Mesendoderm (in vitro differentiated cells): ENCODE data around the gene SMAD9.
A peak's percentile ranks its signal among the peaks of the same experiment; 100 is the strongest.
"Not testable (repeated sequence)": the region's sequence is repeated elsewhere in the genome, so short reads cannot be mapped to it uniquely, and the experiment has no call there.

ENCODE experiments used
- DNase-seq: peaks from one replicate; pipeline ENCODE4 v3.0.0; 2013
- H2AK5ac ChIP-seq: 2 replicates; pipeline ENCODE4 v1.6.1; 2013; ENCODE audit warnings: low read length, inconsistent platforms
- H2BK120ac ChIP-seq: 2 replicates; pipeline ENCODE4 v1.6.1; 2013; ENCODE audit warnings: low read depth, mild to moderate bottlenecking, low read length, moderate library complexity, mixed read lengths
- H2BK15ac ChIP-seq: replicated peaks from 2 replicates; pipeline ENCODE4 v1.6.1; 2013; ENCODE audit warnings: low read depth, mild to moderate bottlenecking, moderate library complexity
- H2BK5ac ChIP-seq: 2 replicates; pipeline ENCODE4 v1.6.1; 2013; ENCODE audit warnings: low read length, inconsistent platforms
- H3K18ac ChIP-seq: 2 replicates; pipeline ENCODE4 v1.6.1; 2013; ENCODE audit warnings: mild to moderate bottlenecking, low read length, mixed read lengths
- H3K23ac ChIP-seq: one replicate; pipeline ENCODE4 v1.6.1; 2013; ENCODE audit warnings: low read length
- H3K27ac ChIP-seq: 2 replicates; pipeline ENCODE4 v1.5.1; 2013; ENCODE audit warnings: low read depth, mild to moderate bottlenecking, inconsistent platforms, low read length, moderate library complexity
- H3K27me3 ChIP-seq: 2 replicates; pipeline ENCODE4 v1.6.1; 2013; ENCODE audit warnings: low read length, control low read depth, mild to moderate bottlenecking, inconsistent platforms; ENCODE audit not compliant: insufficient read depth, poor library complexity
- H3K36me3 ChIP-seq: 2 replicates; pipeline ENCODE4 v1.6.1; 2013; ENCODE audit warnings: low read length, inconsistent platforms; ENCODE audit not compliant: control insufficient read depth, insufficient read depth
- H3K4ac ChIP-seq: one replicate; pipeline ENCODE4 v1.6.1; 2013; ENCODE audit warnings: low read depth, mild to moderate bottlenecking, low read length, moderate library complexity
- H3K4me1 ChIP-seq: 2 replicates; pipeline ENCODE4 v1.6.1; 2013; ENCODE audit warnings: low read depth, low read length, inconsistent platforms; ENCODE audit not compliant: control insufficient read depth
- H3K4me2 ChIP-seq: 2 replicates; pipeline ENCODE4 v1.6.1; 2013; ENCODE audit warnings: low read length
- H3K4me3 ChIP-seq: 2 replicates; pipeline ENCODE4 v1.5.1; 2013; ENCODE audit warnings: mild to moderate bottlenecking, low read length
- H3K56ac ChIP-seq: one replicate; pipeline ENCODE4 v1.6.1; 2013; ENCODE audit warnings: low read length
- H3K79me1 ChIP-seq: 2 replicates; pipeline ENCODE4 v1.6.1; 2013; ENCODE audit warnings: low read length, inconsistent platforms
- H3K79me2 ChIP-seq: 2 replicates; pipeline ENCODE4 v1.6.1; 2013; ENCODE audit warnings: mild to moderate bottlenecking, low read length; ENCODE audit not compliant: control insufficient read depth, insufficient read depth
- H3K9ac ChIP-seq: 2 replicates; pipeline ENCODE4 v1.6.1; 2013; ENCODE audit warnings: low read length, inconsistent platforms
- H4K5ac ChIP-seq: one replicate; pipeline ENCODE4 v1.6.1; 2013; ENCODE audit warnings: low read length
- H4K8ac ChIP-seq: one replicate; pipeline ENCODE4 v1.6.1; 2013; ENCODE audit warnings: low read depth, mild to moderate bottlenecking, control low read depth, low read length, moderate library complexity
- WGBS: extraction: QIAGEN DNeasy Blood & Tissue Kit; methylation state at CpG from one replicate; pipeline ENCODE4 v1.1.7; 2013; ENCODE audit warnings: low lambda C conversion rate, missing lambda C conversion rate; ENCODE audit not compliant: insufficient coverage; ENCODE audit errors: extremely low coverage; 5-methylcytosine and 5-hydroxymethylcytosine counted together

SMAD9 gene

DNA sequence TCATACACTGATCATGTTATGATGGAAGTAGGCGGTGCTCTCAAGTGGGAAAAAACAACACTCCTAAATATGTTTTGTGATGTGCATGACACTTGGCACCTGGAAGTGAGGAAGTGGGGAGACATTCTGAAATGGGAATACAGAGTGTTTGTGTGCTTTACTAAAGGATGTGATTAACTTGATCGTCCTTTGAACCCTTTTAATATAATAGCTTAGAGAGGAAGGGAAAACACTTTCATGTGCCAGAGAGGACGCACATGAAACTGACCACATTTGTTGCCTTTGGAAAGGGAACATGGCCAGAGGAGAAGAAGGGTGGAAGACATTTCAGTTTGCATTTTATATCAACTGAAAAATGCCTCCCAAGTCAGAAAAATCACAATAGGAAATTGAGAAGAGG lies 31.4 kb downstream of the SMAD9 start:
- H2BK15ac ChIP-seq: no peak overlapping the region
- H3K36me3 ChIP-seq: no peaks in the 10 kb centered on the region
- no peaks in the 10 kb centered on the region for H3K79me1 ChIP-seq
- peak overlapping the region; percentile 17 for H2BK5ac ChIP-seq
- no peak overlapping the region for H3K4me2 ChIP-seq
- H2BK120ac ChIP-seq: no peak overlapping the region
- no peak overlapping the region for H4K8ac ChIP-seq
- no peak overlapping the region for H4K5ac ChIP-seq
- no peaks in the 10 kb centered on the region for H3K79me2 ChIP-seq
- no peaks in the 10 kb centered on the region for H3K27me3 ChIP-seq
- no peak for DNase-seq
- H3K4me1 ChIP-seq: peaks cover 15% of the 10 kb centered on the region
- H3K9ac ChIP-seq: no peak overlapping the region
- no peak overlapping the region for H3K27ac ChIP-seq
- H3K56ac ChIP-seq: no peak overlapping the region
- no peak overlapping the region for H3K4me3 ChIP-seq
- H3K23ac ChIP-seq: no peak overlapping the region
- WGBS: no CpG with 5 or more reads among the region's 3 CpGs
- no peak overlapping the region for H2AK5ac ChIP-seq
- H3K4ac ChIP-seq: no peak overlapping the region
- H3K18ac ChIP-seq: no peak overlapping the region

DNA sequence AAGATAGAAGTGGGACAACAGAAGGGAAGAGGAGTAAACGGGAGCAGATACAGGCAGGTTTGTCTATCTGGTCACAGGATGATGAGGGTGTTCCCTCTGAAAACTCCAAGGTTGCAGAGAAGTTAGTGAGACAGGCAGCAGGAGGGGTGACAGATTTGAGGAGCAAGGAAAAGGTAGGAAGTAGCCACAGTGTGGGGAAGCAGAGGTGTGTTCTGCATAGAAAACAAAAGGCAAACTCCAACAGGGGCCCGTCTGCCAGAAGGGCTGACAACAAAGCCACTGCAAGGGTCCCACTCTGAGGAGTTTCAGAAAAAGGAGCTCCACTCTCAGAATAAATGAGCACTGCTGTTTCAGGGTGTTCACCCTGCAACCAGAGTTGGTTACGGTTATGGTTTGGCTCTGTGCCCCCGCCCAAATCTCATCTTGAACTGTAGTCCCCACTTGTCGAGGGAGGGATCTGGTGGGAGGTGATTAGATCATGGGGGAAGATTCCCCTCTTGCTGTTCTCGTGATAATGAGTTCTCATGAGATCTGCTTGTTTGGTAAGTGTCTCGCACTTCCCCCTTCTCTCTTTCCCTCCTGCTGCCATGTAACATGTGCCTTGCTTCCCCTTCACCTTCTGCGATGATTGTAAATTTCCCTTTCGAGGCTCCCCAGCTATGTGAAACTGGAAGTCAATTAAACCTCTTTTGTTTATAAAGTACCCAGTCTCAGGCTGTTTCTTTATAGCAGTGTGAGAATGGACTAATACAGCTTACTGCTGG lies 32.1 kb downstream of the SMAD9 start:
- H4K5ac ChIP-seq: no peak overlapping the region
- H3K27ac ChIP-seq: no peak overlapping the region
- no peak overlapping the region for H2BK15ac ChIP-seq
- H3K56ac ChIP-seq: peak overlapping the region; percentile 67
- H3K4me3 ChIP-seq: no peak overlapping the region
- no peaks in the 10 kb centered on the region for H3K79me2 ChIP-seq
- H3K23ac ChIP-seq: no peak overlapping the region
- H4K8ac ChIP-seq: no peak overlapping the region
- no peak overlapping the region for H2BK120ac ChIP-seq
- no peak overlapping the region for H2AK5ac ChIP-seq
- peaks cover 15% of the 10 kb centered on the region for H3K4me1 ChIP-seq
- no peaks in the 10 kb centered on the region for H3K36me3 ChIP-seq
- H3K79me1 ChIP-seq: no peaks in the 10 kb centered on the region
- no CpG with 5 or more reads among the region's 9 CpGs for WGBS
- peak overlapping the region; percentile 6 for H3K4ac ChIP-seq
- DNase-seq: peak; percentile 69
- no peak overlapping the region for H3K4me2 ChIP-seq
- H3K27me3 ChIP-seq: no peaks in the 10 kb centered on the region
- no peak overlapping the region for H2BK5ac ChIP-seq
- H3K18ac ChIP-seq: no peak overlapping the region
- no peak overlapping the region for H3K9ac ChIP-seq

DNA sequence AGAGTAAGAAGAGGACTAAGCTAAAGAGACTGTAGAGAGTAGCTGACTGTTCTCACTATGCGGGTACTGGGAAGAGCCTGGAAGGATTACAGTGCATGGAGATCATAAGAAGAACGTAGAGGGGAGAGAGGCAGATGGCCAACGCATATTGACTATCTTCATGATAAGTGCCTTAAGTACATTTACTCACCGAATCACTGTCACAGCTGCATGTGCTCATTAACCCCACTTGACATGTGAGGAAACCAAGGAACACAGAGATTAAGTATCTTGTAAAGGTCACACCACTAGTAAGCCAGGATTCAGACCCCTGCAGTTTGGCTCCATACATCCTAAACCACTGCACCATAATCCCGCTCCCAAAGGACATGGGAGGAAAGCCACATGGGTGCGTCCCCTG lies 34.1 kb downstream of the SMAD9 start:
- Histone ChIP-seq H3K23ac (no peak overlapping the region), H4K8ac (no peak overlapping the region), H2AK5ac (no peak overlapping the region), H3K27ac (no peak overlapping the region), H2BK5ac (peak overlapping the region; percentile 61), H3K79me2 (no peaks in the 10 kb centered on the region), H2BK15ac (no peak overlapping the region), H4K5ac (peak overlapping the region; percentile 1), H3K79me1 (no peaks in the 10 kb centered on the region), H3K4me3 (no peak overlapping the region), H3K4me1 (peaks cover 10% of the 10 kb centered on the region), H2BK120ac (no peak overlapping the region), H3K27me3 (no peaks in the 10 kb centered on the region), H3K9ac (no peak overlapping the region), H3K36me3 (no peaks in the 10 kb centered on the region), H3K4me2 (no peak overlapping the region), H3K18ac (no peak overlapping the region), H3K56ac (peak overlapping the region; percentile 68), H3K4ac (no peak overlapping the region)
- no CpG with 5 or more reads among the region's 6 CpGs for WGBS
- DNase-seq: peak; percentile 86

DNA sequence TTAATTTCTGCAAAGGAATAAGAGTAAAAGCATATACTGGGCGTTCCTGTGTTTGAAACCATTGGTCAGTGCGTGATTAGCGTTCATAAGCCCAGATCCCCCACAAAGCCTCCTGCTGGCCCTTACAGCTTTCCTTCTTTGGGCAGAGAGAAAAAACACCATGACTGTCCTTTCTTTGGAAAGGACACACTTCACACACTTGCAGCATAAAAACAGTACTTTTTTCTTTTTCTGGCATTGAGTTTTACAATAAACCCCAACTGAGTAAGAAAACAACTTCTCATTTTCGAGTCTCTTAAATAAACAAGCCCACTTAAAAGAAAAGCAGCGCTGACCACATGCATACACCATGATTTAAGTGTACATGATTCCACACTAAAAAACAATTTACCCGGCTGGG lies 35.8 kb downstream of the SMAD9 start:
- no peak overlapping the region for H3K56ac ChIP-seq
- no peak overlapping the region for H3K18ac ChIP-seq
- no peaks in the 10 kb centered on the region for H3K79me2 ChIP-seq
- peaks cover 10% of the 10 kb centered on the region for H3K4me1 ChIP-seq
- WGBS: no CpG with 5 or more reads among the region's 6 CpGs
- no peak overlapping the region for H3K23ac ChIP-seq
- H3K9ac ChIP-seq: no peak overlapping the region
- H3K79me1 ChIP-seq: no peaks in the 10 kb centered on the region
- H2BK15ac ChIP-seq: no peak overlapping the region
- H4K8ac ChIP-seq: no peak overlapping the region
- DNase-seq: no peak
- no peak overlapping the region for H3K4ac ChIP-seq
- no peaks in the 10 kb centered on the region for H3K27me3 ChIP-seq
- no peak overlapping the region for H2BK120ac ChIP-seq
- no peak overlapping the region for H4K5ac ChIP-seq
- H2BK5ac ChIP-seq: no peak overlapping the region
- H2AK5ac ChIP-seq: no peak overlapping the region
- no peak overlapping the region for H3K27ac ChIP-seq
- no peak overlapping the region for H3K4me3 ChIP-seq
- H3K36me3 ChIP-seq: no peaks in the 10 kb centered on the region
- no peak overlapping the region for H3K4me2 ChIP-seq

DNA sequence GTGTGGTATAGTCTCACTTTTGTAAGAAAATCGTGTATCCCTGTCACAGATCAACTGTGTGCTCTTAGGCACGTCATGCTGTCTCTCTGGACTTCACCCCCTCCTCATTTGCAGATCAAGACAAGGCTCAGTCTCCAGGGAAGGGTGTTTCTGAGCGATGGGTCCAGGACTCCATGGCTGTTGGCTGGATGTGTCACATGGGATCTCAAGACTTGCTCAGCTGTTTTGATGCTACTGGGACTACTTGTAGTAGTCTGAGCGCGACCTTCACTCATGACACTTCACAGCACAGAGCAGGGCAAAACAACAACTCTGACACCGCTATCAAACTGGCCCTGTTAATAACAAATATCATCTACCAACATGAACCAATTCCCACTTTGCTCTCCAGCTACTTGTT lies 36.2 kb downstream of the SMAD9 start:
- no peak overlapping the region for H2BK120ac ChIP-seq
- H3K23ac ChIP-seq: no peak overlapping the region
- no peaks in the 10 kb centered on the region for H3K27me3 ChIP-seq
- H2BK15ac ChIP-seq: no peak overlapping the region
- H3K4me2 ChIP-seq: no peak overlapping the region
- no peak overlapping the region for H3K27ac ChIP-seq
- peak overlapping the region; percentile 44 for H3K56ac ChIP-seq
- no peak overlapping the region for H3K4me3 ChIP-seq
- H3K79me1 ChIP-seq: no peaks in the 10 kb centered on the region
- no peak overlapping the region for H4K8ac ChIP-seq
- no peaks in the 10 kb centered on the region for H3K79me2 ChIP-seq
- no peak overlapping the region for H4K5ac ChIP-seq
- no peak overlapping the region for H2BK5ac ChIP-seq
- no peak overlapping the region for H2AK5ac ChIP-seq
- peaks cover 10% of the 10 kb centered on the region for H3K4me1 ChIP-seq
- WGBS: no CpG with 5 or more reads among the region's 6 CpGs
- no peak for DNase-seq
- H3K4ac ChIP-seq: no peak overlapping the region
- H3K18ac ChIP-seq: no peak overlapping the region
- H3K36me3 ChIP-seq: no peaks in the 10 kb centered on the region
- no peak overlapping the region for H3K9ac ChIP-seq

DNA sequence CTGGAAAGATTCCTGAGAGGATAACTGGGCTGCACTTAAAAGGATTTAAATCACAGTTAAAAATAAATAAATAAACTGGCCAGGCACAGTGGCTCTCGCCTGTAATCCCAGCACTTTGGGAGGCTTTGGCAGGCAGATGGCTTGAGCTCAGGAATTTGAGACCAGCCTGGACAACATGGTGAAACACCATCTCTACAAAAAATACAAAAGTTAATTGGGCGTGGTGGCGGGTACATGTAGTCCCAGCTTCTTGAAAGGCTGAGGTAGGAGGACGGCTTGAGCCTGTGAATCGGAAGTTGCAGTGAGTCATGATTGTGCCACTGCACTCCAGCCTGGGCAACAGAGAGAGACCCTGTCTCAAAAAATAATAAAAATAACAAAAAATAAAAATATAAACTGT lies 36.6 kb downstream of the SMAD9 start:
- H4K5ac ChIP-seq, H3K18ac ChIP-seq, H2AK5ac ChIP-seq, H3K56ac ChIP-seq, H3K36me3 ChIP-seq, H2BK120ac ChIP-seq, H4K8ac ChIP-seq, H2BK15ac ChIP-seq, H3K79me1 ChIP-seq, H3K4me2 ChIP-seq, H2BK5ac ChIP-seq, H3K27me3 ChIP-seq, H3K4me3 ChIP-seq, H3K27ac ChIP-seq, H3K4me1 ChIP-seq, H3K4ac ChIP-seq, DNase-seq, H3K23ac ChIP-seq, H3K79me2 ChIP-seq, H3K9ac ChIP-seq: not testable (repeated sequence)
- no CpG with 5 or more reads among the region's 5 CpGs for WGBS
